NOMO-1 treated with DMSO at 0.1 percent for 48 hours (cell line): Measurements from ENCODE around the gene NXPH4.
A peak's percentile ranks its signal among the peaks of the same experiment; 100 is the strongest.

Experiments
- DNase-seq: peaks from one replicate; lab custom pipeline; 2025; ENCODE audit not compliant: unreplicated experiment; lab: John Stamatoyannopoulos, UW

NXPH4 gene

GRCh38 chr12:57202321-57202720 is 14.3 kb upstream of the NXPH4 start:
- DNase-seq = no peak

DNA sequence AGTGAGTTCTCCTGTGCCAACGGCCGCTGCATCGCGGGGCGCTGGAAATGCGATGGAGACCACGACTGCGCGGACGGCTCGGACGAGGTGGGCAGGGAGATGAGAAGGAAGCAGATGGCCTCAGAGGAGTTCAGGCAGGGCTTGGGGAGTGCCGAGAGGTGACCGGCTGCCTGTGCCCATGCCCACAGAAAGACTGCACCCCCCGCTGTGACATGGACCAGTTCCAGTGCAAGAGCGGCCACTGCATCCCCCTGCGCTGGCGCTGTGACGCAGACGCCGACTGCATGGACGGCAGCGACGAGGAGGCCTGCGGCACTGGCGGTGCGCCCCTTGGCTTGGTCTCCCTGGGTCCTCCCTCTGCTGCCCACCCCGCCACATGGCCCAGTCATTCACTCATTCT is 13.4 kb upstream of the NXPH4 start:
- no peak for DNase-seq

GRCh38 chr12:57203791-57204190 is 12.8 kb upstream of the NXPH4 start:
- no peak for DNase-seq

GRCh38 chr12:57204454-57204853 is 12.1 kb upstream of the NXPH4 start:
- DNase-seq = no peak

GRCh38 chr12:57205186-57205585 is 11.4 kb upstream of the NXPH4 start:
- no peak for DNase-seq

DNA sequence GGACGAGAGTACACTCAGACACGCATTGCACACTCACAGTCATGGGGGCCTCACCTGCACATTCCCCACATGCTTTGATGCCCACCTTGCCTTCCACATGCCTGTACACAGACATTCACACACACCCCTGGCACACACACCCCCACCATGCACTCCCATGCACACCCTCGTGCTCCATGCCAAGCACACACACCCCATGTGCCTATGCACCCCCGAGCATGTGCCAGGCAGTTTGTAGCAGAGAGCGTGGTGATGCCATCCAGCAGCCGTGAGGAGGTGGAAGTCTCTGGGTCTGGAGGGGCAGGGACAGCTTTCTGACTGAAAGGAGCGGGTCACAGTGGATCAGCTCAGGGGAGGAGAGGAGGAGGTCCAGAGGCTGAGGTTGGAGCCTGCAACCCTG is 10.7 kb upstream of the NXPH4 start:
- DNase-seq = no peak

GRCh38 chr12:57207731-57208630 is 8.6 kb upstream of the NXPH4 start:
- no peak for DNase-seq

- no peak for DNase-seq
These were observed 7.8 kb upstream of the NXPH4 start for GRCh38 chr12:57208631-57209282.

DNA sequence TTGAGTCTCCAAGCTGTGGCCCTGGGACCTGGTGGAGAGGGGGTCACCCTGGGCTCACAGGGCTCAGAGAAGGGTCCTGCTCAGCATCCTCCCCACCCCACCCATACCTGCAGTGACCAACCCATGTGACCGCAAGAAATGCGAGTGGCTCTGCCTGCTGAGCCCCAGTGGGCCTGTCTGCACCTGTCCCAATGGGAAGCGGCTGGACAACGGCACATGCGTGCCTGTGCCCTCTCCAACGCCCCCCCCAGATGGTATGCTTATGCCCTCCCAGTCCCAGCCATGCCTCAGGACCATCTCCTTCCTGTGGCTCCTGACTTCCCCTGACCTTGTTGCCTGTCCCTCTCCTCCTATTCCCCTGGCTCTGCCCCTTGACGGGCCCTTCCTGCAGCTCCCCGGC is 6.7 kb upstream of the NXPH4 start:
- no peak for DNase-seq

- DNase-seq = no peak
These were observed 6.1 kb upstream of the NXPH4 start for GRCh38 chr12:57210461-57210860.

GRCh38 chr12:57210926-57211692 is 5.5 kb upstream of the NXPH4 start:
- DNase-seq = peak; percentile 53

DNA sequence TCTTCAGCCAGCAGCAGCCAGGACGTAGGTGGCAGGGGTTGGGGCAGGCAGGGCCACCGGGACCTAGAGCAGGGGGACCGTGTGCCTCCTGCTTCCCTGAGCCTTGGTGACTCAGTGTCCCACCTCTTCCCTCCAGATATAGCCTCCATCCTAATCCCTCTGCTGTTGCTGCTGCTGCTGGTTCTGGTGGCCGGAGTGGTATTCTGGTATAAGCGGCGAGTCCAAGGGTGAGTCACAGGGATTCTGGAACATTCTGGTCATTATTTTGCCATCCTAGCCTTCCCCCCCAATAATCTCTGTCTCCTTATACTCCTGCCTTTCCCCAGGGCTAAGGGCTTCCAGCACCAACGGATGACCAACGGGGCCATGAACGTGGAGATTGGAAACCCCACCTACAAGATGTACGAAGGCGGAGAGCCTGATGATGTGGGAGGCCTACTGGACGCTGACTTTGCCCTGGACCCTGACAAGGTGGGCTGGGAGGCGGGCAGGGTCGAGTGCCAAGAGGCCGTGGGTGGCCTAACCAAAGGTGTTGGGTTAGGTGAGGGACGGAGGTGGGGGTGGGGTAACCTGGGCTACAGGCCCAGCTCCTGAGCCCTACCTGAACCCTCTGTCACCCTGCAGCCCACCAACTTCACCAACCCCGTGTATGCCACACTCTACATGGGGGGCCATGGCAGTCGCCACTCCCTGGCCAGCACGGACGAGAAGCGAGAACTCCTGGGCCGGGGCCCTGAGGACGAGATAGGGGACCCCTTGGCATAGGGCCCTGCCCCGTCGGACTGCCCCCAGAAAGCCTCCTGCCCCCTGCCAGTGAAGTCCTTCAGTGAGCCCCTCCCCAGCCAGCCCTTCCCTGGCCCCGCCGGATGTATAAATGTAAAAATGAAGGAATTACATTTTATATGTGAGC is 4.5 kb upstream of the NXPH4 start:
- DNase-seq = no peak

GRCh38 chr12:57212701-57213057 is 3.9 kb upstream of the NXPH4 start:
- no peak for DNase-seq

GRCh38 chr12:57213058-57213715 is 3.4 kb upstream of the NXPH4 start:
- peak; percentile 58 for DNase-seq

GRCh38 chr12:57213763-57214397 is 2.7 kb upstream of the NXPH4 start:
- no peak for DNase-seq

DNA sequence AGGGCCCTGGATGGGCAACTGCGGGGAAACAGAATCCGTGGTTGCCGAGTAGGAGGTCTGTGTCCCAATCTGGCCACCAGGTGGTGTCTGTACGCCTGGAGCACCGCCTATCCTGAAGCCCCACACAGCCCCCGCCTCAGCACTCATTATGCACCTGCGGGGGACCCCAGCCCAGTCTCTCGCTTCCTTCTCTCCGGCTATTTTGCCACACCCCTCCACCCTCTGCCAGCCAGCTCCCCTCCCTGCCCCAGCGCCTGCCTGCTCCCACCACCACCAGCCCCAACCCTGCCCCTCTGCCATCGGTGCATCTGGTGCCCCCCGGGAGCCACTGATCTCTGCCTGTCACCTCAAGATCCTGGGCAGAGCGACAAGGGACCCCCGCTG is 2.2 kb upstream of the NXPH4 start:
- DNase-seq = peak; percentile 52

DNA sequence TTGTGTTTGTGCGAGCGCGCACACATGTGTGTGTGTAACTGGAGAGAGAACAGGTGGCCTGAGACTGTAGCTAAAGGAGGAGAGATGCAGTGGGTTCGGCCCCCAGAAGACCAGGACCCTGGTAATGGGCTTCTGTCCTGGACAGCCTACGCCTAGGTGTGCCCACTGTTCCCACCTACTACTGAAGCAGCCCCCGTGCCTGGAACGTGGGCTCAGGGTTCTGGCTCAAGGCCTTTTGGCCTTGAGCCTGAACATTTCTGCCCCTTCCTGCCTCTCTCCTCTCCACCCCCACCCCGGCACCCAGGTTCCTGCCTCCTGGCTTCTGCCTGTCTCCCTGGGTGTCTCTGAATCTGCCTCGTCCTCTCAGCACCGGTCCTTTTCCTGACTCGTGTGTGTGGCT is 1.5 kb upstream of the NXPH4 start:
- no peak for DNase-seq

DNA sequence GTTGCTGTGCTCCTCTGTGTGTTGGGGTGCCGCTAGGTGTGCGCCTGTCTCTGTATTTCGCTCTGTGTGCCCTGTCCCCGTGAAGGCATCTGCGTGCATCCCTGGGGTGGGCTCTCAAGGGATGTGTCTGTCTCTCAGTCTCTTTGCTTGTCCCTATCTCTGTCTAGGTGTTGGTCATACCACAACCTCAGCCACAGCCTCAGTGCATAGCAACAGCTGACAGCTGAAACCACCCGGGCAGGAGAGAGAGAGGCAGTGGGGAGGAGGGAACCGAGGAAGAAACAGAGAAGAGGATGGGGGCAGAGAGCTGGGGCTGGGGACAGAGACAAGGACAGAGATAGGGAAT is 953 bp upstream of the NXPH4 start:
- no peak for DNase-seq

DNA sequence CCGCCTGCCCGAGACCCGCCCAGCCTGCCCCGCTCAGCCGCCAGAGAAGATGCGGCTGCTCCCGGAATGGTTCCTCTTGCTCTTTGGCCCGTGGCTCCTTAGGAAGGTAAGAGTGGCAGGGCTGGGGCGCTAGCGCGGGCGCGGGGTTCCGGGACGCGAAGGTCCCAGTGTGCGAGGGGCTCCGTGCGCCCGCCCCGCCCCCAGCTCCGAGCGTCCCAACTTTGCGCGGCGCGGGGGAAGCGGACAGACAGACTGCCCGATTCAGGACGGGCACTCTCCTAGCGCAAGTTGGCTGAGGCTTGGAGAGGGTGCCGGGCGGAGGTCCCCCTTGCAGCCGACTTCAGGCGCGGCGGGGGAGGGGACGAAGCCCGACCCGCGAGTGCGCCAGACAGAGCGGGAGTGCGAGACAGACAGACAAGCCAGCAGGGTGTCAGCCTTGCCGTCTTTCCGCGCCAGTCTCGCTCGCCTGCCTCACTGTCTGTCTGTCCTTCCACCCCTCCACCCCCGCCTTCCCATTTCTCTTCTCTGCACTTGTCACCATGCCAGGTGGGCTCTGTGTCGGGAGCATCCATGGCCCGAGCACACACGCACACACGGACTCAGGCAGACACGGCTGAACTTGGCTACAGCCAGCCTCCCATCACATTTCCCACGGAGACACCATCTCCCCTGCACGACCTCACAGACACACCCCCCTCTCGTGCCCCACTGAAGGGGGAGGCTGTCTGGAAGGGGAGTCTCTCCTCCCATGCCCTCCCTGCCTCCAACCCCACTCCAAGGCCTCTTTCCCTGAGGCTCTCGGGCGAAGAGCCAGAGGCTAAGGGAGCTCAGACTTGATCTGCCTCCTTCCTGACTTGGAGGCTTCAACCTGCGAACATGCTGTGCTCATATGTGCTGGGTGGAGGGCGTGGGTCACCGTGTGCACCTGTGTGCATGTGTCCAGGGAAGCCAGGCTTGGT is 606 bp downstream of the NXPH4 start:
- no peak for DNase-seq
